ENCODE results near the gene SELENOM. TPM values are rescaled to one million over a fixed set of nuclear protein-coding genes. Genes with fewer than 3 reads are reported as not detected.
"Not testable (repeated sequence)": the region's sequence is repeated elsewhere in the genome, so short reads cannot be mapped to it uniquely, and the experiment has no call there.

SELENOM gene
- total RNA-seq, 1 donor from 2014 or later = 33.1 TPM

DNA sequence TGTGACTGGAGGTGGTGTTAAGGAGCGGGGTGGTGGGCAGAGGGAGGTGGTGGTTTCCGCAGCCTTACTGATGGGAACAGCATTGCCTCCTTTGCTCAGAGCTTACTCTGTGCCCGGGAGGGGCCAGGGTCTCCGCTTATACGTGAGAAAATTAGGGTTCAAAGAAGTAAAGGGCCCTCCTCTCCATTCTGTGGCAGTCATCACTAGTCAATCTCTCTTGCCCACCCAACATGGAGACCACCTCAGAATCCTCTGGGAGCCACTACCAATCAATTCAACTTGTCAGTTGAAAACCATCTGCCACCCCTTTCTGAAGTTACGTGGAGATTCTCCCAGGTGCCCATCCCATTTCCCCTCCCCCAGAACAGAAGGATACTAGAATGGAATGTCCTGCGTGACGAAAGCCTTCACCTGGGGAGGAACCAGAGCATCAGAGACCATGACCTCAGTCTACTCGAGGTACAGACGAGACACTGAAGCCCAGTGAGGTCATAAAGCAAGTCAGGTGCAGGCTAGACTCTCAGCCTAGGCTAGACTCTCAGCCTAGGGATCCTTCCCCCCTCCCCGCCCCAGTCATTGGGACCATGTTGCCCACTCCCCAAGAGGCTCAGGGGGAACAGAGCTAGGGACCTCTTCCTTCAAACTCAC, 2.0 kb downstream of the SELENOM start:
- no peak for DNase-seq

DNA sequence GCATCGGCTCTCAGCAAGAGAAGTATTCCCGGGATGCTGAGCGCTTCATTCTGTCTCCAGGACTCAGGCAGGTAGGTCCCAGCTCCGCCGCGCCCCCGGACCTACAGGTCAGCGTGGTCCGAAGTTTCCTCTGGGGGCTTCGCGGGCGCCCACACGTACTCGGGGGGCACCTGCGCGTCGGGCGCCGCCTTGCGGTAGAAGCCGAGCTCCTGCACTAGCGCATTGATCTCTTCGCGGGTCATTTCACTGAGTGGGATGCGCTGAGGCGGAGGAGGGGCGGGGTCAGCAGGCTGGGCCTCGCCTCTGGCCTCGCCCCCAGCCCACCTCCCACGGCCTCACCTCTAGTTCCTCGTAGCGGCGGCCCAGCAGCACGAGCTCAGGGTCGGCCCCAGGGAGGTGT, 2.5 kb downstream of the SELENOM start:
- DNase-seq = no peak

DNA sequence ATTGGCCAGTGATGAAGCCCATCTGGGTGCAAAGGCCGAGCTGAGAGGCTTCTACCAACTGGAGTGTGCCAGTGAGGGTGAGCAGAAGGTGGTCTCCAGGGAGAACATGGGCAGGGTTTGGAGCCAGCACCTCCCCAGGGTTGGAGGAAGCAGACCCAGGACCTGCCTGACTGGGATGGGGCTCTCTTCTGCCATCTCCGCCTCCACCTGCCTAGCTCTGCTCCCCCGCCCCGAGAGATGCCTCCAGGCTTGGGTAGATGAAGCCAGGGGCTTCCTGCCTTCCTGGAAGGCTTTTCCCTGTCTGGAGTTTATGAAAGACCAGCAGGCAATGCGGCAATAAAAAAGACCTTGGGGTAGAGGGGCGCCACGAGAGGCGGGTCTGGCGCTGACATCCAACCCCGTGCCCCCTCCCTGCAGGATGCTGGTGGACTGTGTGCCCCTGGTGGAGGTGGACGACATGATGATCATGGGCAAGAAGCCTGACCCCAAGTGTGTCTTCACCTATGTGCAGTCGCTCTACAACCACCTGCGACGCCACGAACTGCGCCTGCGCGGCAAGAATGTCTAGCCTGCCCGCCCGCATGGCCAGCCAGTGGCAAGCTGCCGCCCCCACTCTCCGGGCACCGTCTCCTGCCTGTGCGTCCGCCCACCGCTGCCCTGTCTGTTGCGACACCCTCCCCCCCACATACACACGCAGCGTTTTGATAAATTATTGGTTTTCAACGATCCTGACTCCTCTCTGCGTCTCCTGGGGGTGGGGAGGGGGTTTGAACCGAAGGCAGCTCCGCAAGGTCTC, 3.3 kb downstream of the SELENOM start:
- DNase-seq = no peak

DNA sequence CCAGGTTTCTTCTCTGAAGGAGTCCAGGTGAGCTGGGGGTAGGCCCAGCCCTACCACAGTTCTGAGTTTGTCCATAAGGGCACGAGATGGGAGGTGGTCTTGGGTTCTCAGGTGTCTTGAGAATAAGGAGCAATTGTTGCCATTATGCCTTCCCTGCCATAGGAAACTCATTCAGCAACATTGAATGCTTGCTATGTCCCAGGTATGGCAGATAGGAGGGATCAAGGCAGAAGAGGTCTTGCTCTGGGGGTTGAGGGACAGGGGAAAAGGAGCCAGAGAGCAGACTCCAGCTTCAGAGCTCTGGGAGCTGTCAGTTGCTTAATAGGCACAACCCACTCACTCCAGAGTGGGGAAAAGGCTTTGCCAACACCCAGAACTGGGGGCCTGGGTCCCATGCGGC, 4.3 kb downstream of the SELENOM start:
- no peak for DNase-seq

GRCh38 chr22:31102441-31103081, 4.8 kb downstream of the SELENOM start:
- no peak for DNase-seq

GRCh38 chr22:31100762-31101525, 6.4 kb downstream of the SELENOM start:
- DNase-seq = no peak

DNA sequence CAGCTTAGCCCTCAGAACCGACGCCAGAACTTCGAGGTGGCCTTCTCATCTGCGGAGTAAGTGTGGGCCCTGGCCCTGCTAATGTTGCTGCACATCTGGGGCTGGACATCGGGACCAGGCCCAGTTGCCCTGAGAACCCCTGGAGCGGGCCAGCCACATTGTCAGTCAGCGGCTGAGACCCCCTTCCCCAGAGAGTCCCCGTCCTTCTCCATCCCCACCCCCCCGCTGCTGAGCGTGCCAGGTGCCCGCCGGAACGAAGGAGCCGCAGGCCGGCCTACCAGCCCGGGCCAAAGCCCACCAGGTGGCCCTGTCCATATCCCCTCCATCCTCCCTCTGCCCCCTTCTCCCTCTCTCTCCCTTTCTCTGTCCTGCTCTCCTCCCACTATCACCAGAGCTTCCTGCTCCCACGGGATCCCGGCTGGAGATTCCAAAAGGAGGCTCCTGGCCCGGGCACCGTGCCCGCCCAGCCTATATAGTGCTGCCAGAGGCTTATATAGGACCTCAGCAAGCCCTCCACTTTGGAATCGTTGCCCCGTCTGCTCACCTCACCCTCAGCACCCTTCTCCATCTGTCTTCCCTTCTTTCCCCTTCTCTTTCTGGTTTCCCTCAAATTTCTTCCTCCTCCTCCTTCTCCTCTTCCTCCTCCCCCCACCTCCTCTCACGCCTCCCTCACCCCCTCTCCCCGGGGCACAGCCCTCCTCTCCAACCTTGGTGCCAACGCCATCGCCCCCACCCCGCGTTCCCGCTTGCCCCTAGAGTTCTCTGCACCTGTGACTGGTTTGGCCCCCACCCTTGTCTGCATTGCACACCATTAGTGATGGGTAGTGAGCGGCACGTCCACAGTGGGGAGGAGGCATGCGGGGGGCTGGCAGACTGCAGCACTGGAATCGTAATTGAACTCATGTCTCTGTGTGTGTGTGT, 7.3 kb downstream of the SELENOM start:
- DNase-seq = no peak

GRCh38 chr22:31099386-31099785, 8.0 kb downstream of the SELENOM start:
- no peak for DNase-seq

- no peak for DNase-seq
These were observed 8.7 kb downstream of the SELENOM start for GRCh38 chr22:31098632-31099110.

GRCh38 chr22:31097941-31098631, 9.3 kb downstream of the SELENOM start:
- DNase-seq = no peak

- not testable (repeated sequence) for DNase-seq
These were observed 9.8 kb downstream of the SELENOM start for GRCh38 chr22:31097539-31097938.

DNA sequence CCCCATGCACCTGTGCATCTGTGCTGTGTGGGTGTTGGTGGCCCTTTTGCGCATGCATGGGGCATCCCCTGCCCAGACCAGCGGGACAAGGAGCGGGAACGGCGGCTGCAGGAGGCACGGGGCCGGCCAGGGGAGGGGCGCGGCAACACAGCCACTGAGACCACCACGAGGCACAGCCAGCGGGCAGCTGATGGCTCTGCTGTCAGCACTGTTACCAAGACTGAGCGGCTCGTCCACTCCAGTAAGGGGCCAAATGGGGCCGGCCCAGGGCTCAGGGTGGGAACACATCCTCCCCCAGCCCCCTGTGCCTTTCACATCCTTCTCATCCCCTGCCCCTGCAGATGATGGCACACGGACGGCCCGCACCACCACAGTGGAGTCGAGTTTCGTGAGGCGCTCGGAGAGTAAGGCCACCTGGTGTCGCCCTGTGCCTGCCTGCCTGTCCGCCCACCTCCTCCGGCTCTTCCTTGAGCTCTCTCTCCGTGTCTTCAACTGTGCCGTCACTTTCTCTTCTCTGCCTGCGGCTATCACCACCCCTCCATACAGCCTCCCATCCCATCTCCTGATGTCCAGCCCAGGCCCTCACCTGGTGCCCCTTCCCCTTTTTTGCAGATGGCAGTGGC, 10.6 kb downstream of the SELENOM start:
- DNase-seq = no peak

DNA sequence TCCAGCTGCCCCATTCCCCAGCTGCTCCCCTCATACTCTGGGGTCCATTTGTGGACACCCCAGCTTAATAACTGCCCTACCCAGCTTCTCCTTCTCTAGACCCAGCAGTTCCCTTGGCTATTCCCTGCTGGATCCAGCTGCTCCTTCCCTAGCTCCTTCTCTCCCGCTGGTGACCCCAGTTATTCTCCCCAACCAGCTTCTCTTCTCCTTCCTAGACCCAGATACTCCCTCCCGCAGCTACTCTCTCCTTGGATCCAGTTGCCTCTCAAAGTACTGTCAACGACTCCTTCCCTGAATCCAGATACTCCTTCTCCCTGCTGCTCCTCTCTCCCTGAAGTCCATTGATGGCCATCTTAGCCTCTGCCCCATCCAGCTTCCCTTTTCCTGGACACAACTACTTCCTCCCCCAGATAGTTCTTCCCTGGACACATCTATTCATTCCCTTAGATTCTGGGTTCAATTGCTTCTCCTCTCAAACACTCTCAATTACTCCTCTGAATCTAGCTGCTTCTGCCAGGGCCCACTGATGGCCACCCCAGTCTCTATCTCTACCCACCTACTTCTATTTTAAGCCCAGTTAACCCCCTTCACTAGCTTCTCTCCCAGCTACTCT, 11.6 kb downstream of the SELENOM start:
- no peak for DNase-seq

GRCh38 chr22:31094741-31095140, 12.6 kb downstream of the SELENOM start:
- no peak for DNase-seq

- DNase-seq = no peak
These were observed 13.3 kb downstream of the SELENOM start for GRCh38 chr22:31094021-31094551.

DNA sequence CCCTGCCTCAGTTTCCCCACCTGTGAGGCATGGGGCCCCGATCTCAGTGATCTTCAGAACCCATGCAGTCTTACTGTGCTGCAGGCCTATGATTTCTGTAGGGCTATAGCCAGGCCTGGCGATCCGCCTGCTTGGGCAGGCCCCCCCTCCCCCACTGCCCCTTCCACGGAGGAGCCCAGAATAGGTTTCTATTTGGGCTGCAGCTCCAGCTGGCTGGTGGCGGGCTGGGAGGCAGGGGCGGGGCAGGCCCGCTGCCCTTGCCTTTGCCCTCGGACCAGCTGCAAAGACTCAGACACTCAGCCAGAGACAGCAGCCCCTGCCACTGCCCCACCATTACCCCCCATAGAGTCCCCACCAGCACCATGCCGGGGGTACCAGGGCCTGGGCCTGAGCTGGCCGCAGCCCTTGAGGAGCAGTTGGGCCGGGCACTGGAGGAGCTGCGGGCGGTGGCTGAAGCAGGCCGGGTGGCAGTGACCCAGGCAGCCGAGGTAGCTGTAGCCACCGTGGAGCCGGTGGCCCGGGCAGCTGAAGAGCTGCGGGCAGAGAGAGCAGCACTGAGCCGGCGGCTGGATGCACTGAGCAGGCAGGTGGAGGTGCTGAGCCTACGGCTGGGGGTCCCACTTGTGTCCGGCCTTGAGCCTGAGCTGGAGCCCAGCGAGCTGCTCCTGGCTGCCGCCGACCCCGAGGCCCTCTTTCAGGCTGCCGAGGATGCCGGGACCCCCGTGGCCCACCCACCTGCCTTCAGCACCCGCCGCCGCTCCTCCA, 14.1 kb downstream of the SELENOM start:
- DNase-seq = no peak

- no peak for DNase-seq
These were observed 15.2 kb downstream of the SELENOM start for GRCh38 chr22:31092161-31092560.

GRCh38 chr22:31091106-31091975, 16.0 kb downstream of the SELENOM start:
- no peak for DNase-seq

Measured in skin of body (tissue), 2 donors.